HCT116 (cell line): ENCODE data around the gene ATP13A2. TPM values are rescaled to one million over a fixed set of nuclear protein-coding genes. Genes with fewer than 3 reads are reported as not detected.

Experiments
- ATAC-seq: fragments of 200-7000 bp; cut with Tn5 transposase; 2 replicates; pipeline ENCODE4 v1.9.1; 2020; ENCODE audit warnings: mild to moderate bottlenecking, moderate library complexity
- BruUV-seq: library from RNA; stranded (reverse); fragments of 400-500 nt; replicated peaks from 2 replicates; lab custom pipeline; 2021; lab: Mats Ljungman, UMichigan
- CTCF ChIA-PET: fragments of 300-600 bp; sonication (Branson Sonifier 250); formaldehyde crosslinking; loops from one replicate; lab custom pipeline; 2021; ENCODE audit warnings: antibody characterized with exemption; lab: Charles Lee
- POLR2A ChIA-PET: fragments of 300-600, 350-600 bp; sonication (Branson Sonifier 250); formaldehyde crosslinking; loops from one replicate; lab custom pipeline; 2021; ENCODE audit warnings: antibody characterized with exemption; lab: Charles Lee
- RAD21 ChIA-PET, 2 experiments: fragments of 300-600 bp; sonication (Branson Sonifier 250); formaldehyde crosslinking; loops; one replicate each; lab custom pipeline; 2023; ENCODE audit warnings: low total read pairs in 2 of 2; ENCODE audit not compliant: uncharacterized antibody in 2 of 2, unreplicated experiment in 2 of 2, low non-redundant PET in 1 of 2; lab: Charles Lee
- DNase-seq: peaks from one replicate; pipeline ENCODE4 v3.0.0-alpha.2; 2010; ENCODE audit warnings: low read depth, low spot score
- H2AFZ ChIP-seq: fragments of 200-600 bp; shearing (Covaris generic), sonication (generic); 2 replicates; pipeline ENCODE4 v1.6.1; 2017; ENCODE audit warnings: low read depth, mixed run types, mixed read lengths, antibody characterized with exemption, low read length; ENCODE audit not compliant: poor library complexity, severe bottlenecking
- H3K27ac ChIP-seq: 2 replicates; pipeline ENCODE4 v1.5.1; 2012; ENCODE audit warnings: low read depth, low read length
- H3K27me3 ChIP-seq: fragments of 200-600 bp; sonication (generic); 2 replicates; pipeline ENCODE4 v1.6.1; 2016; ENCODE audit warnings: mixed run types, low read length, mixed read lengths; ENCODE audit not compliant: insufficient read depth
- H3K36me3 ChIP-seq, 2 experiments: fragments of 200-500 bp in 1 of 2; fragments of 200-600 bp in 1 of 2; sonication (Bioruptor generic) in 1 of 2; sonication (generic) in 1 of 2; 2 replicates each; pipeline versions ENCODE4 v1.5.1 to v1.6.1; 2014 to 2016; ENCODE audit warnings: low read length in 2 of 2, inconsistent platforms in 1 of 2, mixed read lengths in 1 of 2, mixed run types in 1 of 2; ENCODE audit not compliant: insufficient read depth in 2 of 2, control insufficient read depth in 1 of 2
- H3K4me1 ChIP-seq, 2 experiments: fragments of 200-600 bp in 1 of 2; sonication (generic) in 1 of 2; 2 replicates each; pipeline versions ENCODE4 v1.5.1 to v1.6.1; 2012 to 2017; ENCODE audit warnings: low read length in 2 of 2, inconsistent platforms in 1 of 2, mild to moderate bottlenecking in 1 of 2, mixed read lengths in 1 of 2, mixed run types in 1 of 2, moderate library complexity in 1 of 2; ENCODE audit not compliant: insufficient read depth in 2 of 2, control insufficient read depth in 1 of 2
- H3K4me2 ChIP-seq: fragments of 200-600 bp; sonication (generic); 2 replicates; pipeline ENCODE4 v1.6.1; 2017; ENCODE audit warnings: mixed run types, low read length, mixed read lengths
- H3K4me3 ChIP-seq, 2 experiments: fragments of 200-600 bp in 1 of 2; sonication (generic) in 1 of 2; replicated peaks in 1 of 2; 2 replicates each; pipeline ENCODE4 v1.5.1; 2011 to 2016; ENCODE audit warnings: low read length in 2 of 2, control low read depth in 1 of 2, low read depth in 1 of 2, mild to moderate bottlenecking in 1 of 2, mixed read lengths in 1 of 2, mixed run types in 1 of 2
- H3K79me2 ChIP-seq: fragments of 200-600 bp; sonication (generic); 2 replicates; pipeline ENCODE4 v1.6.1; 2017; ENCODE audit warnings: mild to moderate bottlenecking, mixed run types, low read length, moderate library complexity, mixed read lengths; ENCODE audit not compliant: insufficient read depth
- H3K9ac ChIP-seq: fragments of 200-600 bp; sonication (generic); 2 replicates; pipeline ENCODE4 v1.6.1; 2016; ENCODE audit warnings: low read length, mixed read lengths
- H3K9me2 ChIP-seq: fragments of 200-600 bp; sonication (generic), shearing (Covaris generic); 2 replicates; pipeline ENCODE4 v1.6.1; 2017; ENCODE audit warnings: mixed run types, mild to moderate bottlenecking, moderate library complexity; ENCODE audit not compliant: insufficient read depth
- H3K9me3 ChIP-seq, 2 experiments: fragments of 200-500 bp in 1 of 2; fragments of 200-600 bp in 1 of 2; sonication (Bioruptor generic) in 1 of 2; sonication (generic) in 1 of 2; 2 replicates each; pipeline ENCODE4 v1.6.1; 2014 to 2017; ENCODE audit warnings: low read length in 2 of 2, mixed read lengths in 2 of 2, inconsistent platforms in 1 of 2, low read depth in 1 of 2, mild to moderate bottlenecking in 1 of 2, mixed run types in 1 of 2, moderate library complexity in 1 of 2; ENCODE audit not compliant: control insufficient read depth in 1 of 2, insufficient read depth in 1 of 2
- H4K20me1 ChIP-seq: fragments of 200-600 bp; sonication (generic), shearing (Covaris generic); 2 replicates; pipeline ENCODE4 v1.6.1; 2017; ENCODE audit warnings: mixed run types, mild to moderate bottlenecking, moderate library complexity; ENCODE audit not compliant: insufficient read depth
- EGR1 ChIP-seq: IDR thresholded peaks from 2 replicates; pipeline ENCODE4 v1.6.1; 2012; ENCODE audit warnings: low read depth
- EZH2 ChIP-seq: fragments of 200-600 bp; sonication (generic); IDR thresholded peaks from 2 replicates; pipeline ENCODE4 v1.6.1; 2017; ENCODE audit warnings: antibody characterized with exemption, mixed run types
- EZH2phosphoT487 ChIP-seq: fragments of 200-600 bp; IDR thresholded peaks from 2 replicates; pipeline ENCODE4 v1.6.1; 2018; ENCODE audit warnings: antibody characterized with exemption, borderline replicate concordance
- JUND ChIP-seq: IDR thresholded peaks from 2 replicates; pipeline ENCODE4 v1.6.1; 2012
- POLR2A ChIP-seq: IDR thresholded peaks from 2 replicates; pipeline ENCODE4 v1.7.0; 2011; ENCODE audit warnings: borderline replicate concordance; ENCODE audit not compliant: insufficient read depth, insufficient read length; ENCODE audit errors: extremely low read depth
- POLR2AphosphoS5 ChIP-seq: IDR thresholded peaks from 2 replicates; pipeline ENCODE4 v1.6.1; 2011; ENCODE audit warnings: mild to moderate bottlenecking, low read depth, low read length, moderate library complexity
- RAD21 ChIP-seq: IDR thresholded peaks from 2 replicates; pipeline ENCODE4 v1.6.1; 2012; ENCODE audit warnings: low read depth, mild to moderate bottlenecking
- SIN3A ChIP-seq: IDR thresholded peaks from 2 replicates; pipeline ENCODE4 v1.6.1; 2012; ENCODE audit warnings: low read depth
- SP1 ChIP-seq: IDR thresholded peaks from 2 replicates; pipeline ENCODE4 v1.6.1; 2012; ENCODE audit warnings: low read depth
- TCF7L2 ChIP-seq: IDR thresholded peaks from 2 replicates; pipeline ENCODE4 v1.7.0; 2011; ENCODE audit warnings: borderline replicate concordance, inconsistent platforms; ENCODE audit not compliant: insufficient read depth, insufficient read length; ENCODE audit errors: extremely low read depth
- YY1 ChIP-seq: IDR thresholded peaks from 2 replicates; pipeline ENCODE4 v1.6.1; 2011; ENCODE audit warnings: low read length, low read depth, moderate library complexity, mild to moderate bottlenecking; ENCODE audit not compliant: insufficient replicate concordance; ENCODE audit errors: extremely low read depth
- ZFX ChIP-seq: fragments of 450-650 bp; IDR thresholded peaks from 2 replicates; pipeline ENCODE4 v1.6.1; 2017
- intact Hi-C: fragments of 100-400 bp; cut with micrococcal nuclease; formaldehyde crosslinking; loops from 2 replicates; pipeline ENCODE4 v1.10.0; 2022
- total RNA-seq: library from RNA; stranded (reverse); gene quantifications from one replicate; pipeline ENCODE4 v1.2.1, GENCODE V29; 2021; ENCODE audit not compliant: unreplicated experiment
- TF ChIP-seq, protein P1 (sequence below): IDR thresholded peaks from 2 replicates; pipeline ENCODE4 v1.6.1; 2012
- TF ChIP-seq, protein P2 (sequence below): IDR thresholded peaks from 2 replicates; pipeline ENCODE4 v1.6.1; 2012
- TF ChIP-seq, protein P3 (sequence below), 3 experiments: fragments of 200-600 bp in 1 of 3; sonication (generic) in 1 of 3; IDR thresholded peaks in 2 of 3; conservative IDR thresholded peaks in 1 of 3; 2 replicates each; pipeline ENCODE4 v1.5.1; 2012 to 2017; ENCODE audit warnings: low read depth in 2 of 3, low read length in 2 of 3, antibody characterized with exemption in 1 of 3, borderline replicate concordance in 1 of 3, control low read depth in 1 of 3, mild to moderate bottlenecking in 1 of 3, mixed read lengths in 1 of 3, mixed run types in 1 of 3, moderate library complexity in 1 of 3; ENCODE audit not compliant: insufficient read depth in 1 of 3

ATP13A2 gene
- total RNA-seq, 1 experiment from 2014 or later, result 60.5 TPM

DNA sequence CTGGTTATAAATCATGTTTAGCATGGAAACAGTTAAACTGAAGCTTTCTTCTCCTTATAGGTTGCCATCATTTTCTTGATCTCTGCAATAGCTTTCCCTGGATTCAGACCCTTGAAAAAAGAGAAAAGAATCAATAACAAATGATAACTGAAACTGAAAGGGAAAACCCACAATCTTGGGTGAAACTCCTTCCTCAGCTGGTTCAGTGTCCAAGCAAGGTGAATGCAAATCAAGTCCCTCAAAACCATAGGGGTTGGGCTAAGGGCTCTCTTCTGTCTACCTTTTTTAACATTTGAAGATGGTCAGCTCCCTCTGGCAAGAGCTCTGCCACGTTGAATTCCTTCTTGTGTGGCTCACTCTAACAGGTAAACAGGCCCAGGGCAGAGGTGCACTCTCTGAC, 7.1 kb upstream of the ATP13A2 start:
- no TSS peak for BruUV-seq
- no peaks in the 10 kb centered on the region for H3K9me2 ChIP-seq
- no peaks in the 10 kb centered on the region for H3K79me2 ChIP-seq
- H3K4me1 ChIP-seq, result peaks cover 0 to 7% of the 10 kb centered on the region in 2 experiments; a peak in 2 of 4 replicates
- no peak for DNase-seq
- TF ChIP-seq EZH2phosphoT487 (no peak), SIN3A (no peak), POLR2AphosphoS5 (no peak), EZH2 (no peak), JUND (no peak), YY1 (no peak), RAD21 (no peak), POLR2A (no peak), EGR1 (no peak), TCF7L2 (no peak), ZFX (no peak), SP1 (no peak)
- TF ChIP-seq, protein P1, sequence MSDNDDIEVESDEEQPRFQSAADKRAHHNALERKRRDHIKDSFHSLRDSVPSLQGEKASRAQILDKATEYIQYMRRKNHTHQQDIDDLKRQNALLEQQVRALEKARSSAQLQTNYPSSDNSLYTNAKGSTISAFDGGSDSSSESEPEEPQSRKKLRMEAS, result no peak
- TF ChIP-seq, protein P2, sequence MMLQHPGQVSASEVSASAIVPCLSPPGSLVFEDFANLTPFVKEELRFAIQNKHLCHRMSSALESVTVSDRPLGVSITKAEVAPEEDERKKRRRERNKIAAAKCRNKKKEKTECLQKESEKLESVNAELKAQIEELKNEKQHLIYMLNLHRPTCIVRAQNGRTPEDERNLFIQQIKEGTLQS, result no peak
- TF ChIP-seq, protein P3, sequence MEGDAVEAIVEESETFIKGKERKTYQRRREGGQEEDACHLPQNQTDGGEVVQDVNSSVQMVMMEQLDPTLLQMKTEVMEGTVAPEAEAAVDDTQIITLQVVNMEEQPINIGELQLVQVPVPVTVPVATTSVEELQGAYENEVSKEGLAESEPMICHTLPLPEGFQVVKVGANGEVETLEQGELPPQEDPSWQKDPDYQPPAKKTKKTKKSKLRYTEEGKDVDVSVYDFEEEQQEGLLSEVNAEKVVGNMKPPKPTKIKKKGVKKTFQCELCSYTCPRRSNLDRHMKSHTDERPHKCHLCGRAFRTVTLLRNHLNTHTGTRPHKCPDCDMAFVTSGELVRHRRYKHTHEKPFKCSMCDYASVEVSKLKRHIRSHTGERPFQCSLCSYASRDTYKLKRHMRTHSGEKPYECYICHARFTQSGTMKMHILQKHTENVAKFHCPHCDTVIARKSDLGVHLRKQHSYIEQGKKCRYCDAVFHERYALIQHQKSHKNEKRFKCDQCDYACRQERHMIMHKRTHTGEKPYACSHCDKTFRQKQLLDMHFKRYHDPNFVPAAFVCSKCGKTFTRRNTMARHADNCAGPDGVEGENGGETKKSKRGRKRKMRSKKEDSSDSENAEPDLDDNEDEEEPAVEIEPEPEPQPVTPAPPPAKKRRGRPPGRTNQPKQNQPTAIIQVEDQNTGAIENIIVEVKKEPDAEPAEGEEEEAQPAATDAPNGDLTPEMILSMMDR (IDR thresholded peaks at IDR 0.05 in 2 of 3, conservative IDR thresholded peaks at IDR 0.05 in 1 of 3; ENCODE audit: borderline replicate concordance in 1 of 3, insufficient read depth in 1 of 3, low read depth in 2 of 3, low read length in 2 of 3), result no peak
- TF ChIP-seq, all 23 proteins: peak for 0
- POLR2A ChIA-PET, result no interaction called here
- Histone ChIP-seq H3K4me2 (no peak overlapping the region), H2AFZ (no peak overlapping the region), H3K27me3 (no peaks in the 10 kb centered on the region), H3K36me3 (peaks cover 41 to 45% of the 10 kb centered on the region in 2 experiments; a peak in 3 of 4 replicates), H3K9me3 (no peaks in the 10 kb centered on the region), H3K27ac (no peak overlapping the region), H3K4me3 (no peak overlapping the region), H4K20me1 (no peaks in the 10 kb centered on the region), H3K9ac (no peak overlapping the region)
- RAD21 ChIA-PET, result no interaction called here
- no peak for ATAC-seq
- intact Hi-C loops, result no loop called here
- CTCF ChIA-PET, result no interaction called here
